ELF-1 (cell line): ENCODE measurements around the gene COL28A1.
"Not testable (repeated sequence)": the region's sequence is repeated elsewhere in the genome, so short reads cannot be mapped to it uniquely, and the experiment has no call there.

Source experiments
- DNase-seq: peaks from one replicate; pipeline ENCODE4 v3.0.0-alpha.2; 2016; ENCODE audit warnings: low read depth, low spot score

COL28A1 gene

GRCh38 chr7:7562736-7563135 is 27.1 kb upstream of the COL28A1 start:
- DNase-seq = no peak

GRCh38 chr7:7561591-7561990 is 25.9 kb upstream of the COL28A1 start:
- not testable (repeated sequence) for DNase-seq

DNA sequence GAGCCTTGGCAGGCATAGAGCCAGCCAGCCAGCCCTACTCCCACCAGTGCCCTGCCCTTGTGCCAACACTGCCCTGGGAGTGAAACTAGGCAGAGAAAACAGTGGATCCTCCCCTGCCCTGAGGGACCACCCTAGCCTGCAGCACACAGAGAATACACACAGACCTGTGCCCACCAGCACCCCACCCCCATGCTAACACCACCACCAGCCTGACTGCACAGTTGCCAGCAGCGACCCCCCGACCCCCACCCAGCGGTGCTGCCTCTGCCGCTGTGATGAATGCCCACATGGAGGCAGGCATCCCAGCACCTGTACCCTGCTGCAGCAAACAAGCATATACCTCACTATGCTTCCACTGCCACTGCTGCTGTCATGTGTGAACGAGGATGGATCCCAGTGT is 21.6 kb upstream of the COL28A1 start:
- DNase-seq = no peak

DNA sequence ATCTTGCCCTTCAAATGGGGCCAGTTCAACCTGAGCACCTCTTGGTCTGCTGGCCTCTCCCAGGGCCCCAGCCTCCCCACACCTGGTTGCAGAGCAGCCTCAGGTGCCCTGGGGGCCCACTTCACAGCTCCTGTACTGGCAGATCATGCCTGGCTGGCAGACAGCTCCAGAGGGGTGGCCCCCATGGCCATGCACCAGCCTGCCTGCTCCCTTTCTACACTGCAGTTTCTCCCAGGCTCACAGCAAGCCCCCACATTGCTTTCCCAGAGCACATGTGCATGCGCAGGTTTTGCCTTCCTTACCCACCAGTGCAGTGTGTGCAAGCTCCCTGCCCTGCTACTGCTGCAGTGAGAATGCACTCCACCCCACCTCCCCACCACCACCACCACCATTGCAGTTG is 21.2 kb upstream of the COL28A1 start:
- no peak for DNase-seq

DNA sequence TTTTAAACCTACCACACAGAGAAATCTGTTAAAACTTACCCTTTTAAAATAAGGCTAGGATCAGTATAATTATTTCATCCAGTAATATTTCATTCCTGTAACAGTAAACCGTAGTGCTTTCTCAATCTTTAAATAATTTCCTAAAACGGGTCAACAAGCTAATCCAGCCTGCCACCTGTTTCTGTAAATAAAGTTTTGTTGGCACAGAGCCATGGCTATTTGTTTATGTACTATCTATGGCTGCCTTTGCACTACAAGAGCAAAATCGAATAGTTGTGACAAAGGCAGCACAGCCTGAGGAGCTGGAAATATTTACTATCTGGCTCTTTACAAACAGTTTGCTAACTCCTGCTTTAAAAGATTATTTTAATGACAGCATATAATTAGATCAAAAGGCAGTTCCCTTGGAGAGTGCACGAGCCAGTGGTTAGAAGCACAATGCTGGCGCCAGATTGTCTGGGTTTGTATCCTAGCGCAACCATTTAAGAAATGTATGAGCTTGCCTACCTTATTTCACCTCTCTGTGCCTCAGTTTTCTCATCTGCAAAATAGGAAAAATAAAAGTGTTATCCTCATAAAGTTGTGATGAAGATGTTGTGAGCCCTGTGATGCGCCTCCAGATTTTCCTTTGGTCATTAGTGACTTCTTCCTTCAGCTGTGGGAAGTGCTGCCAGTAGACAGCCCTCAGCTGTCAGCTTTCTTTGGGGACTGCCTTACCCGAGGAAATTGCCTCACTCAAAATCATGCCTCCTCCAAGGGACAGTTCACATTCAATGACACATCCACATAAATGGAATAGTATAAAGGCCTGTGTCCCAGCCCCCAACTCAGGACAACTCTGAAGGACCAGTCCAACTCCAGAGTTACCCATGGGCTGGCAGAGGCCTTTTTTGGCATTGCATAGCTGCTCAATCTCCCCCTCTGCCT is 19.2 kb upstream of the COL28A1 start:
- DNase-seq = no peak

GRCh38 chr7:7554021-7554432 is 18.4 kb upstream of the COL28A1 start:
- peak; percentile 29 for DNase-seq

- no peak for DNase-seq
Observed at GRCh38 chr7:7553386-7553785, 17.7 kb upstream of the COL28A1 start.

DNA sequence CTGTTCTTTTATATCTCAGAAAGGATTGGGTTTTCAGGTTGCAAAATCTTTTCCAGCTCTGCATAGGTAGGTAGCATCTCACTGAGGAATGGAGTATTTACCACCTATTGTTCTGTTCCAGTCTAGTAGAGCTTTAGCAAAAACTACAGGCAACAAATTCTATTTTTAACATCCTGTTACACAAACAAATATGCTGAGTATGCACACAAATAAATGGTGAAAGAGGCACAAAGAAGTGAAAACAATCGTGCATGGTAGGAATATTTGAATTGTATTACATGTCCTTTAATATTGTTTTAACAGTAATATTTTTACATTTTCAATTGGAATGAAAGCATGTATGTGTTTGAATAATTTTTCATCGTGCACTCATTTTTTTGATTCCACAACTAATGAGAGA is 16.5 kb upstream of the COL28A1 start:
- no peak for DNase-seq

DNA sequence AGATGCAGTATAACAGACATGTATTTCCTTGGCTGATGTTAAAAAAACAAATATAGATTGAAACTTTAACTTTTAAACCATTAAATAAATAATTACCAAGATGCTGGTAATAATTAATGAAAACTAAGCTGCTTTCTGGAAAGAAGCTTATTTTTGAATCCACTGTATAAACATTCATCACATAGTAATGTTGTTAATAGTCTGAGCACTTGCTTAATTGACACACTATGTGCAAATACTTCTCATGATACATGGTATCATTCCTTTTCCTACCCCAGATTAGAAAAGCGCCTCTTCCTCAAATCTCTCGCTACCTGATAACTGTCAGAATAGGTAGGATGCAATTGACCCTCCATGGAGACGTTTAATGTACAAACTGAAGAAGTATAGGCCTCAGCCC is 15.0 kb upstream of the COL28A1 start:
- DNase-seq = no peak

GRCh38 chr7:7548407-7548806 is 12.7 kb upstream of the COL28A1 start:
- DNase-seq = no peak

GRCh38 chr7:7542251-7542835 is 6.7 kb upstream of the COL28A1 start:
- DNase-seq = no peak

DNA sequence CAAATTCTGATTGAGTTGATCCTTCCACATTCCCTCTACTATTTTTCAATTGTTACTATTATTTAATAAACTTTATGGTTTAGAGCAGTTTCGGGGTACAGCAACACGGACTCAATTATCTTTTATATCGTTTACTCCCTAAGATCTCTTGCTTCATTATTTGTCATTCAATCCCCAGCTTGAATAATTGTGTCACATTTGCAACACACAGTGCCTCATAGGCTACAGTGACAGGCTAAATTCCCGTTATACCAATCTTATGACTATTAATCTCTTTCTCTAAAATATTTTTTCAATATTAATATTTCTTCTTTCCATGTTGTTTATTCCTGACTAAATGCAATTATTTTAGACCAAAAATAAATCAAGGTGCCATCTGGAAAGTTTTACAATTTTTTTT is 4.0 kb upstream of the COL28A1 start:
- DNase-seq = no peak

DNA sequence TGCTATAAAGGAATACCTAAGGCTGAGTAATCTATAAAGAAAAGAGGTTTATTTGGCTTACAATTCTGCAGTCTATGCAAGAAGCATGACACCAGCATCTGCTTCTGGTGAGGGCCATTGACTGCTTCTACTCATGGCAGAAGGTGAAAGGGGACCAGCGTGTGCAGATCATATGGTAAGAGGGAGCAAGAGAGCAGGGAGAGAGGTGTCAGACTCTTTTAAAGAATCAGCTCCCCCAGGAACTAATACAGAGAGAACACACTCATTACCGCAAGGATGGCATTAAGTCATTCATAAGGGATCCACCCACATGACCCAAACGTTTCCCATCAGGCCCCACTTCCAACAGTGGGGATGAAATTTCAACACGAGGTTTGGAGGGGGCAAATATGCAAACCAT is 3.5 kb upstream of the COL28A1 start:
- DNase-seq = no peak

GRCh38 chr7:7537711-7538110 is 2.0 kb upstream of the COL28A1 start:
- no peak for DNase-seq

DNA sequence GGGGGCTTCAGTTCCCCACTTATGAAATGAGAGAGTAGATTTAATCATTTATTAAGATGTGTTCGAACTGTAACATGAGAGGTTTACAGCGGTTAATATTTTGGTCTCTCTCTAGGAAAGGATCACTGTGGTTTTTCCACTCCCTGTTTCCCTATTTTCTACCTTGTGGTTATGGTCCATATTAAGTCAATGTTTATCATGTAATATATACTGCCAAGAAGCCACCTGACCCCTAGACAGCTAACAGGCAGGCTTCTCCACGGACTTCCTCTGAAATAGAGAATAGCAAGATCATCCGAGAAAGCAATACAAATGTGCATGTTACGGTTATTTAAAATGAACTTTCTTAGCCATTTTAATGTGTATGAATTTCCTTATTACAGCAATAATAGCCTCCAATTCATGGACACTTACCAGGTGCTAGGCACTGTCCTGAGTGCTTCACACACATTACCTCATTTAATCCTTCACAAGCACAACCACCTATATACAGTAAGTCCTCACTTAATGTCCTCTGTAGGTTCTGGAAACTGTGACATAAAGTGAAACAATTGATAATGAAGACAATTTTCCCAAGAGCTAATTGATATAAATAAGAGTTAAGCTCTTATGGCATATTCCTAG is 835 bp upstream of the COL28A1 start:
- no peak for DNase-seq

DNA sequence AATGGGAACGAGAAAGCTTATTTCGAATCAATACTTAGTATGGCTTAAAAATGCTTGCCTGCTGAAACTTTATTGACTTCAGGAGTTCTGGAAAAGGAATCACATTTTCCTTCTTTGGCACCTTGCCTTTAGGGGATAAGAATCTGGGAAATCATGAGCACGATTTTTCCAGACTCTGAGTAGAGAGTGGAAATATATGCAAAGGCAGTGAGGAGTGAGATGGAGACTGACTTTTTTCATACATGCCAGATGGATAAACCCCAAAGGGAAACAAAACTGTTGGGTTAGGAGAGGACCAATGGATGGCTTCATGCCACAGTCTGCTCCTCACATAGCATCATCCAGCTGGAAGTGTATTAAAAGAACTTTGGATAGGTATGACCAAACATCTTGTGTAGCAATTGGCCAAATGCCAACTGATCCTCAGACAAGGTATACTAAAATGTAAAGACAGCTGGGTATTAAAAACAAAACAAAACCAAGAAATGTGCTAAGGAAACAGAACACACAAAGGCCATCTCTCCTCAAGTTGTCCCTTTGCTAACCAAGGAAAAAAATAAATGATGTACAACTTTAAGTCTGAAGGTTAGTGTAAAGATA is 1.7 kb downstream of the COL28A1 start:
- no peak for DNase-seq

DNA sequence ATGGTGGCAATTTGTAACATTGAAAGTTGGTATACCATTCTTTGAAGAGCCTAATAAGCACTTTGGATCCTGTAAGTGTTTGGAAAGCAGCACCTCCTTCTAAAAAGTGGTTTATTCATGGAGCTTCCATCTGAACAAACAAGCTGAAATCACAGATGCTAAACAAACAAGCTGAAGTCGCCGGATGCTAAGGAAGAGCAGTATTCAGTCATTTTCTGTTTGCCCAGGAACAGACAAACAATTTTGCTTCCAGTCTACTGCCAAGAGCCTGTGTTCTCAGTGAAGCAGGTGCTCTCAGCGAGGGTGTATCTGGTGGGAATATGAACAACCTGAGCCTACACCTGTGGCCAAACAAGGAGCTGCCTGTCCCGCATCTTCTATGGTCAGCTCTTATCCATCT is 6.3 kb downstream of the COL28A1 start:
- DNase-seq = no peak

- DNase-seq = no peak
Observed at GRCh38 chr7:7527047-7527446, 8.6 kb downstream of the COL28A1 start.

GRCh38 chr7:7526006-7526405 is 9.7 kb downstream of the COL28A1 start:
- DNase-seq = no peak

GRCh38 chr7:7524121-7524520 is 11.6 kb downstream of the COL28A1 start:
- DNase-seq = no peak

DNA sequence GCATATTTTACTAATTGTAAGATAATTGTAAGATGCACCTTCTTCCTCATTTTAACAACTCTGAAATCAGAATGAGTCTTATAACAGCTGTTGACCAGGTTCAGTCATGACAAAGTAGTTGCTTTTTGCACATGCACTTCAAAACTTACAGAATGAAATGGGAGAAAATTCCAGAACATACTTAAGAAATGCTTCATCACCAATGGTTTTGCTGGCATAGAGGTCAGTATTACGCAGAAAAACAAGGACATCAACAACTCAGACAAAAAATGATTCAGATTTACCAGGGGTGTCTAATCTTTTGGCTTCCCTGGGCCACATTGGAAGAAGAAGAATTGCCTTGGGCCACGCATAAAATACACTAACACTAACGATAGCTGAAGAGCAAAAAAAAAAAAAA is 13.3 kb downstream of the COL28A1 start:
- DNase-seq = no peak

DNA sequence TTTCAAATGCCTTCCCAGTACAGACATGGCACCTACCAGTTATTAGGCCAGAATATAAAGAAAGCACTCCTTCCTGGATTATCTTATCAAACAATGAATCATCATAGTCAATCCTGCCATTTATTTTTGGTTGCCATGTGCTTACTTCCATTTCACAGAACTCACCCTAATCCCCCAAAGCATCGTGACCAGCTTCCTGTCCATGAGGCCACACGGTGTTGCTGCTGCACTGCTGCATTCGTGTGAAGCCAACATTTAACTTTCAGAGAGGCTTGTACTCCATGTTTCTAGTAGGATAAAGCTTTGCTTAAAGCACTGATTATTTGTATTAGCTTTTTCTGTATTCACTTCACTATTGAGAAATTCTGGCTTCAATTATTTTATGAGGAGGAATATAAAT is 14.4 kb downstream of the COL28A1 start:
- DNase-seq = no peak
